Fibroblast of skin of left quadriceps (primary cell): Measurements from ENCODE around the gene UBA3.

Experiments used
- DNase-seq, 2 experiments: peaks; one replicate each; pipeline ENCODE4 v3.0.0-alpha.2; 2013; ENCODE audit warnings: low read depth in 2 of 2

Gene UBA3

GRCh38 chr3:69012100-69012799 is 67.9 kb downstream of the UBA3 start:
- DNase-seq: peak; percentile 50 to 54

- no peak for DNase-seq
These were observed 69.0 kb downstream of the UBA3 start for GRCh38 chr3:69011096-69011730.

GRCh38 chr3:69009559-69010410 is 70.4 kb downstream of the UBA3 start:
- peak; percentile 63 to 69 for DNase-seq

- no peak for DNase-seq
These were observed 71.2 kb downstream of the UBA3 start for GRCh38 chr3:69008980-69009379.

- no peak for DNase-seq
These were observed 74.2 kb downstream of the UBA3 start for GRCh38 chr3:69005791-69006482.

GRCh38 chr3:69005071-69005790 is 74.9 kb downstream of the UBA3 start:
- DNase-seq: no peak
